MCF 10A (cell line): ENCODE data around the gene ACRV1. TPM values are rescaled to one million over a fixed set of nuclear protein-coding genes. Genes with fewer than 3 reads are reported as not detected.
A peak's percentile ranks its signal among the peaks of the same experiment; 100 is the strongest.

Experiments
- BruUV-seq: library from RNA; stranded (reverse); fragments of 400-500 nt; replicated peaks from 2 replicates; lab custom pipeline; 2021; lab: Mats Ljungman, UMichigan
- CTCF ChIA-PET: fragments of 300-600 bp; sonication (Branson Sonifier 250); formaldehyde crosslinking; extraction: SDS; loops from one replicate; lab custom pipeline; 2021; ENCODE audit warnings: antibody characterized with exemption, inconsistent platforms; lab: Yijun Ruan, JAX
- POLR2A ChIA-PET: fragments of 300-600, 350-650 bp; sonication (Branson Sonifier 250); formaldehyde crosslinking; extraction: SDS; loops from one replicate; lab custom pipeline; 2020; ENCODE audit warnings: antibody characterized with exemption, inconsistent platforms; lab: Yijun Ruan, JAX
- DNase-seq: peaks from one replicate; pipeline ENCODE4 v3.0.0-alpha.2; 2018; ENCODE audit not compliant: unreplicated experiment
- H3K27ac Mint-ChIP-seq: one replicate; pipeline ENCODE4 v1.8.0; 2022; ENCODE audit warnings: mild to moderate bottlenecking, low read depth, mixed read lengths; ENCODE audit not compliant: unreplicated experiment
- H3K27me3 Mint-ChIP-seq: one replicate; pipeline ENCODE4 v1.8.0; 2022; ENCODE audit warnings: mixed read lengths; ENCODE audit not compliant: insufficient read depth, unreplicated experiment
- H3K36me3 Mint-ChIP-seq: one replicate; pipeline ENCODE4 v1.8.0; 2022; ENCODE audit warnings: mild to moderate bottlenecking, moderate library complexity, mixed read lengths; ENCODE audit not compliant: insufficient read depth, unreplicated experiment
- H3K4me1 Mint-ChIP-seq: one replicate; pipeline ENCODE4 v1.8.0; 2022; ENCODE audit warnings: mixed read lengths; ENCODE audit not compliant: insufficient read depth, unreplicated experiment
- H3K4me3 Mint-ChIP-seq: one replicate; pipeline ENCODE4 v1.8.0; 2022; ENCODE audit warnings: mild to moderate bottlenecking, moderate library complexity, mixed read lengths; ENCODE audit not compliant: unreplicated experiment
- H3K9me3 Mint-ChIP-seq: one replicate; pipeline ENCODE4 v1.8.0; 2022; ENCODE audit warnings: mixed read lengths; ENCODE audit not compliant: unreplicated experiment
- CTCF ChIP-seq: fragments of 200-600 bp; IDR thresholded peaks from one replicate; pipeline ENCODE4 v1.8.0; 2022; ENCODE audit warnings: antibody characterized with exemption, mild to moderate bottlenecking; ENCODE audit not compliant: unreplicated experiment
- intact Hi-C: fragments of 100-400 bp; cut with micrococcal nuclease; formaldehyde crosslinking; loops from 2 replicates; pipeline ENCODE4 v1.14.1; 2022
- total RNA-seq: library from RNA; stranded (reverse); gene quantifications from 2 replicates; pipeline ENCODE4 v1.2.3, GENCODE V29; 2022

Gene ACRV1
- total RNA-seq, 1 experiment from 2014 or later = not detected

GRCh38 chr11:125663910-125664309, 16.7 kb downstream of the ACRV1 start:
- peaks cover 5% of the 10 kb centered on the region for H3K4me1 Mint-ChIP-seq
- no peak overlapping the region for H3K4me3 Mint-ChIP-seq
- ChIA-PET POLR2A (interaction anchor here (0.7 kb wide), 2 partner anchors 93 to 170 kb away, joined by 3 read pairs; no protein-coding TSS in a partner anchor), CTCF (no interaction called here)
- intact Hi-C loops = no loop called here
- no TSS peak for BruUV-seq
- H3K27ac Mint-ChIP-seq = peak overlapping the region; percentile 39
- DNase-seq = no peak
- no peaks in the 10 kb centered on the region for H3K27me3 Mint-ChIP-seq
- peaks cover 25% of the 10 kb centered on the region for H3K36me3 Mint-ChIP-seq
- no peak for TF ChIP-seq CTCF
- H3K9me3 Mint-ChIP-seq = peaks cover 26% of the 10 kb centered on the region

DNA sequence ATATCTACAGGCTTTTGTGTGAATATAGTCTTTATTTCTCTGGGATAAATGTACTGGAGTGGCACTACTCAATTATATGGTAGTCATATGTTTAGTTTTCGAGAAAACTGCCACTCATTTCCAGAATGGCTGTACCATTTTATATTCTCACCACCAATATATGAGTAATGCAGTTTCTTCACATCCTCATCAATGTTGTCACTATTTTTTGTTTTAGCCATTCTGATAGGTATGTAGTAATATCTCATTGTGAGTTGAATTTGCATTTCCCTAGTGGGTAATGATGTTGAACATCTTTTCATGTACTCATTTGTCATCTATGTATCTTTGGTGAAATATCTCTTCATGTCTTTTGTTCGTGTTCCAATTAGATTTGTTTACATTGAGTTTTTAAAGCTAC, 18.0 kb downstream of the ACRV1 start:
- Mint-ChIP-seq H3K36me3 (peaks cover 25% of the 10 kb centered on the region), H3K4me1 (peaks cover 5% of the 10 kb centered on the region), H3K27me3 (no peaks in the 10 kb centered on the region), H3K9me3 (peaks cover 26% of the 10 kb centered on the region), H3K27ac (no peak overlapping the region), H3K4me3 (no peak overlapping the region)
- intact Hi-C loops = no loop called here
- no peak for TF ChIP-seq CTCF
- BruUV-seq = no TSS peak
- no peak for DNase-seq
- ChIA-PET CTCF (interaction anchor here (0.5 kb wide), 1 partner anchor 63 kb away, joined by 3 read pairs; no protein-coding TSS in a partner anchor), POLR2A (no interaction called here)

DNA sequence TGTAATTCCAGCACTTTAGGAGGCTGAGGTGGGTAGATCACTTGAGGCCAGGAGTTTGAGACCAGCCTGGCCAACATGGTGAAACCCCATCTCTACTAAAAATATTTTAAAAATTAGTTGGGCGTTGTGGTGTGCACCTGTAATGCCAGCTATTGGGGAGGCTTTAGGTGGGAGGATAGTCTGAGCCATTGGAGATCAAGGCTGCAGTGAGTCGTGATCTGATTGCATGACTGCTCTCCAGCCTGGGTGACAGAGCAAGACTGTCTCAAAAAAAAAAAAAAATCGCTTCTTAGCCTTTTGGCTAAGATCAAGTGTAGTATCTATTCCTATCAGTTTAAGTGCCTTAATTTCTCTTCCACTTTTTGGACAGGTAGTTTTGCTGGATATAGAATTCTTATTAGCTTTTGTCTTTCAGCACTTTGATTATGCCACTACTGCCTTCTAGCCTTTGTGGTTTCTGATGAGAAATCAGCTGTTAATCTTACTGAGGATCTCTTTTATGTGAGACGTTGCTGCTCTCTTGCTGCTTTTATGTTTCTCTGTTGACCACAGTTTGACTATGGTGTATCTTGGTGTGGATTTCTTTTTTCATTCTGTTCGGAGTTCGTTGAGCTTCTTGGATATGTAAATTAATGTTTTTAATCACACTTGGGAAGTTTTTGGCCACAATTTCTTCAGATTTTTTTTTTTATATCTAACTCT, 31.0 kb downstream of the ACRV1 start:
- no peak for TF ChIP-seq CTCF
- H3K36me3 Mint-ChIP-seq = peaks cover 55% of the 10 kb centered on the region
- no peak overlapping the region for H3K27ac Mint-ChIP-seq
- no peak for DNase-seq
- POLR2A ChIA-PET = interaction anchor here (0.6 to 0.9 kb wide), 2 partner anchors 57 to 729 kb away, joined by 3 to 8 read pairs; partner anchors contain the start of gene STT3A
- peaks cover 5% of the 10 kb centered on the region for H3K4me1 Mint-ChIP-seq
- no peak overlapping the region for H3K4me3 Mint-ChIP-seq
- no TSS peak for BruUV-seq
- H3K27me3 Mint-ChIP-seq = no peaks in the 10 kb centered on the region
- CTCF ChIA-PET = interaction anchor here (0.6 to 1.4 kb wide), 4 partner anchors 13 to 320 kb away, joined by 3 to 4 read pairs (median 4); no protein-coding TSS in a partner anchor
- H3K9me3 Mint-ChIP-seq = no peaks in the 10 kb centered on the region
- intact Hi-C loops = no loop called here

GRCh38 chr11:125645871-125646270, 34.8 kb downstream of the ACRV1 start:
- Mint-ChIP-seq H3K4me3 (no peak overlapping the region), H3K27me3 (no peaks in the 10 kb centered on the region), H3K4me1 (peaks cover 14% of the 10 kb centered on the region), H3K9me3 (no peaks in the 10 kb centered on the region), H3K36me3 (peaks cover 59% of the 10 kb centered on the region), H3K27ac (no peak overlapping the region)
- intact Hi-C loops = no loop called here
- CTCF ChIA-PET = no interaction called here
- no peak for DNase-seq
- TF ChIP-seq CTCF = no peak
- BruUV-seq = no TSS peak
- POLR2A ChIA-PET = no interaction called here
